CD4-positive, alpha-beta memory T cell (primary cell): ENCODE measurements around the gene KIAA1586. TPM values are rescaled to one million over a fixed set of nuclear protein-coding genes. Genes with fewer than 3 reads are reported as not detected.

ENCODE experiments used
- polyA plus RNA-seq, 2 donors: library from polyadenylated mRNA; unstranded; fragments of 300-500 nt; fragmentation: Illumina TruSeq; gene quantifications; one replicate each; pipeline ENCODE4 v1.2.3, GENCODE V29; 2021
- total RNA-seq, 2 experiments: library from RNA; stranded (reverse); gene quantifications; one replicate each; pipeline ENCODE4 v1.2.3, GENCODE V29; 2021

Gene KIAA1586
- total and polyA plus RNA-seq, 4 experiments from 2014 or later = 4.9 to 20.7 (median 15.4) TPM

Other genes starting within 250 kb of the KIAA1586 start
- not detected for gene BEND6, start 91.6 kb upstream of the KIAA1586 start, total RNA-seq
- gene BEND6, start 91.6 kb upstream of the KIAA1586 start, polyA plus RNA-seq = not detected
- gene ZNF451, start 43.5 kb downstream of the KIAA1586 start, total RNA-seq = 10 to 100 TPM; 83.0 to 97.7 TPM
- 10 to 100 TPM; 26.1 to 26.4 TPM for gene ZNF451, start 43.5 kb downstream of the KIAA1586 start, polyA plus RNA-seq
- gene BAG2, start 125.6 kb downstream of the KIAA1586 start, total RNA-seq = 1 to 10 TPM; 3.5 to 3.7 TPM
- 1 to 10 TPM; 2.6 to 3.6 TPM for gene BAG2, start 125.6 kb downstream of the KIAA1586 start, polyA plus RNA-seq
- 1 to 10 TPM; 1.4 to 1.6 TPM for gene RAB23, start 175.6 kb downstream of the KIAA1586 start, total RNA-seq
- gene RAB23, start 175.6 kb downstream of the KIAA1586 start, polyA plus RNA-seq = 1 to 10 TPM; 1.3 TPM